Measurements from ENCODE around the gene ATP6V0E2.

The ATP6V0E2 gene

GRCh38 chr7:149873074-149873969 is at the start of gene ATP6V0E2:
Gene ATP6V0E2 (plus strand): TSS chr7:149873969. CDS start chr7:149874066, 97 bp downstream.
- H2AFZ ChIP-seq (ENCODE audit: low read depth, low read length), result peak within 1 kb of the TSS; percentile 74
- no peak within 1 kb of the TSS; the same call in 1 of the 2 replicates for H3K27ac ChIP-seq (ENCODE audit: low read length)
- peak within 1 kb of the TSS; percentile 71 for H3K9ac ChIP-seq (ENCODE audit: low read length)
- no peaks in the 10 kb centered on the region for H3K79me2 ChIP-seq (ENCODE audit: low read length)
- H4K20me1 ChIP-seq (ENCODE audit: insufficient read depth, low read length), result no peaks in the 10 kb centered on the region
- H3K4me3 ChIP-seq (ENCODE audit: low read length), result peak within 1 kb of the TSS; percentile 91
- TF ChIP-seq EZH2phosphoT487 (IDR thresholded peaks at IDR 0.05; ENCODE audit: low read depth) (no peak), CTCF (IDR thresholded peaks at IDR 0.05; ENCODE audit: low read depth, low read length) (no peak)
- H3K9me3 ChIP-seq (ENCODE audit: insufficient read depth, low read length), result no peaks in the 10 kb centered on the region
- peaks cover 10% of the 10 kb centered on the region; the same call in 1 of the 2 replicates for H3K4me1 ChIP-seq (ENCODE audit: low read length)
- peak within 1 kb of the TSS; percentile 92 for H3K4me2 ChIP-seq (ENCODE audit: low read length)
- H3K36me3 ChIP-seq (replicated peaks; ENCODE audit: low read depth, low read length), result no peaks in the 10 kb centered on the region
- H3K27me3 ChIP-seq (ENCODE audit: low read depth, low read length), result no peaks in the 10 kb centered on the region

- Histone ChIP-seq H4K20me1 (ENCODE audit: insufficient read depth, low read length) (no peaks in the 10 kb centered on the region), H3K27me3 (ENCODE audit: low read depth, low read length) (no peaks in the 10 kb centered on the region), H2AFZ (ENCODE audit: low read depth, low read length) (no peak overlapping the region), H3K4me2 (ENCODE audit: low read length) (no peak overlapping the region), H3K27ac (ENCODE audit: low read length) (no peak overlapping the region), H3K36me3 (replicated peaks; ENCODE audit: low read depth, low read length) (no peaks in the 10 kb centered on the region), H3K9me3 (ENCODE audit: insufficient read depth, low read length) (no peaks in the 10 kb centered on the region), H3K4me3 (ENCODE audit: low read length) (no peak overlapping the region), H3K79me2 (ENCODE audit: low read length) (no peaks in the 10 kb centered on the region), H3K9ac (ENCODE audit: low read length) (no peak overlapping the region), H3K4me1 (ENCODE audit: low read length) (no peaks in the 10 kb centered on the region)
- TF ChIP-seq EZH2phosphoT487 (IDR thresholded peaks at IDR 0.05; ENCODE audit: low read depth), result no peak
- TF ChIP-seq CTCF (IDR thresholded peaks at IDR 0.05; ENCODE audit: low read depth, low read length), result no peak
These were observed 49.4 kb upstream of the ATP6V0E2 start for GRCh38 chr7:149824301-149824741.

- no peaks in the 10 kb centered on the region for H4K20me1 ChIP-seq (ENCODE audit: insufficient read depth, low read length)
- H3K27me3 ChIP-seq (ENCODE audit: low read depth, low read length), result no peaks in the 10 kb centered on the region
- no peaks in the 10 kb centered on the region for H3K36me3 ChIP-seq (replicated peaks; ENCODE audit: low read depth, low read length)
- H3K4me3 ChIP-seq (ENCODE audit: low read length), result no peak overlapping the region
- no peak overlapping the region for H3K9ac ChIP-seq (ENCODE audit: low read length)
- H3K4me1 ChIP-seq (ENCODE audit: low read length), result no peaks in the 10 kb centered on the region
- H3K79me2 ChIP-seq (ENCODE audit: low read length), result no peaks in the 10 kb centered on the region
- no peak overlapping the region for H3K4me2 ChIP-seq (ENCODE audit: low read length)
- TF ChIP-seq CTCF (IDR thresholded peaks at IDR 0.05; ENCODE audit: low read depth, low read length) (no peak), EZH2phosphoT487 (IDR thresholded peaks at IDR 0.05; ENCODE audit: low read depth) (no peak)
- no peaks in the 10 kb centered on the region for H3K9me3 ChIP-seq (ENCODE audit: insufficient read depth, low read length)
- H2AFZ ChIP-seq (ENCODE audit: low read depth, low read length), result no peak overlapping the region
- H3K27ac ChIP-seq (ENCODE audit: low read length), result no peak overlapping the region
These were observed 48.8 kb upstream of the ATP6V0E2 start for GRCh38 chr7:149824748-149825566.
